Prostate gland (tissue), 2 donors: ENCODE results near the gene C1S. TPM values are rescaled to one million over a fixed set of nuclear protein-coding genes. Genes with fewer than 3 reads are reported as not detected.

Source experiments
- DNase-seq: peaks from one replicate; pipeline ENCODE4 v3.0.0-alpha.2; 2019; ENCODE audit warnings: low spot score
- H3K27ac ChIP-seq, 2 donors: fragments of 200-600 bp; sonication (generic); 2 replicates each; pipeline ENCODE4 v1.5.1; 2017 to 2019
- H3K27me3 ChIP-seq: fragments of 200-600 bp; sonication (generic); replicated peaks from 2 replicates; pipeline ENCODE4 v1.5.1; 2019; ENCODE audit not compliant: insufficient read depth
- H3K36me3 ChIP-seq, 2 donors: fragments of 200-600 bp; sonication (generic); 1 replicate in 1 of 2; 2 replicates in 1 of 2; pipeline versions ENCODE4 v1.5.1 to v1.8.1; 2017 to 2019
- H3K4me1 ChIP-seq: fragments of 200-600 bp; sonication (generic); replicated peaks from 2 replicates; pipeline ENCODE4 v1.5.1; 2019
- H3K4me3 ChIP-seq, 2 donors: fragments of 200-600 bp; sonication (generic); 2 replicates each; pipeline ENCODE4 v1.5.1; 2017 to 2019
- H3K9me3 ChIP-seq: fragments of 200-600 bp; sonication (generic); 2 replicates; pipeline ENCODE4 v1.5.1; 2017
- CTCF ChIP-seq, 4 experiments: fragments of 200-600 bp in 2 of 4; fragments of 450-650 bp in 2 of 4; sonication (generic) in 2 of 4; IDR thresholded peaks; 1 replicate in 3 of 4; 2 replicates in 1 of 4; pipeline ENCODE4 v1.5.1; 2016 to 2019; ENCODE audit warnings: antibody characterized with exemption in 4 of 4, mild to moderate bottlenecking in 2 of 4, moderate library complexity in 2 of 4
- POLR2A ChIP-seq: fragments of 450-650 bp; IDR thresholded peaks from one replicate; pipeline ENCODE4 v1.6.1; 2016; ENCODE audit warnings: antibody characterized with exemption, mild to moderate bottlenecking
- POLR2AphosphoS5 ChIP-seq: sonication (generic); formaldehyde crosslinking; IDR thresholded peaks from one replicate; pipeline ENCODE4 v1.6.1; 2017; ENCODE audit warnings: antibody characterized with exemption
- WGBS: methylation state at CpG from one replicate; pipeline ENCODE4 v1.1.5; 2018; 5-methylcytosine and 5-hydroxymethylcytosine counted together
- intact Hi-C: fragments of 100-400 bp; cut with DNase I; formaldehyde crosslinking; loops from one replicate; pipeline ENCODE4 v1.14.2; 2022
- total RNA-seq, 2 donors: library from RNA; depleted of rRNA; stranded (reverse); fragments of >200 nt; gene quantifications; one replicate each; pipeline ENCODE4 v1.1.0, GENCODE V29; 2016

C1S gene
- total RNA-seq, 2 donors from 2014 or later = 52.7 to 176 TPM

GRCh38 chr12:7107636-7108002 is 47.1 kb downstream of the C1S start:
- Histone ChIP-seq H3K36me3 (no peaks in the 10 kb centered on the region), H3K27ac (peak overlapping the region; percentile 77 to 89), H3K9me3 (no peaks in the 10 kb centered on the region), H3K4me1 (no peaks in the 10 kb centered on the region), H3K4me3 (peak overlapping the region; percentile 45 to 54), H3K27me3 (no peaks in the 10 kb centered on the region)
- intact Hi-C loops = loop anchor here (2.0 kb wide), 1 partner anchor 47 kb away; the partner anchor contains the start of gene C1S
- no peak for DNase-seq
- WGBS = 32% methylated on average over 3 of the region's 3 CpGs
- TF ChIP-seq POLR2AphosphoS5 = no peak
- TF ChIP-seq CTCF (IDR thresholded peaks at IDR 0.05) = no peak
- TF ChIP-seq POLR2A = no peak

DNA sequence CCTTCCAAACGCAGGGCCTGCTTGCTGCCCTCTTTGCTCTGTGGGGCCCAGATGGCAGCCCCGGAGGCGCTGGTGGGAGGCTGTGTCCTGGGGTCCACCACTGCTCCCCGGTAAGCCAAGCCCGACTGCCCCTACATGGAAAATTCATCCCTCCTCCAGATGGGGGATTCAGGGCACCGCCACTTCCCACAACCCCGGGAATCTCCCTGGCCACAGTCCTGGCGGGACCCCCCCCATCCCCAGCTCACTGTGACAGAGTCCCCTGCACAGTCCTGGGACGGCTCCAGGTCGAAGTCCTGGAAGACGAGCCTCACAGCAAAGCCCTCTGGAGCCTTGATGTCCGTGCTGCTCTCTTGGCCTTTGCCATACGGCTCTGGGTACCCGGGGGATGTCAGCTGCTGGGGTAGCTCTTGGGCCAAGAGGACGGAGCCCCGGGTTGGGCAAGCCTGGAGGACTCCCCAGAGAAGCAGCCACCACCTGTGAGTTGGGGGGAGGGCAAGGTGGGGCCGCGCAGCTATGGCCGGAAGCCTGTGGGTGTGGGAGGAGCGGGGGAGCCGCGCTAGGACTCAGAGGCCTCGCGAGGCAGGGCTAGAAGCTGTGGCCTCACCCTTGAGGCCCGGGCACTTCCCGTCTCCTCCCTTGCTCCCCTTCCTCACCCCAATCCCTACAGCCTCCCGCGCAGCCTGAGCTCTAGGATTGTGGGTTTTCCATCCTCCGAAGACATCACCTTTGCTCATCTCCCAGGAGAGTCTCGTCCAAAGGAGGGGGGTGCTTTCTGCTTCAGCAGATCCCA is 47.7 kb downstream of the C1S start:
- peak; percentile 52 for DNase-seq
- no peaks in the 10 kb centered on the region for H3K36me3 ChIP-seq
- no peaks in the 10 kb centered on the region for H3K4me1 ChIP-seq
- no peaks in the 10 kb centered on the region for H3K9me3 ChIP-seq
- WGBS = 2% methylated on average over 20 of the region's 30 CpGs
- intact Hi-C loops = loop anchor here (2.0 kb wide), 1 partner anchor 47 kb away; the partner anchor contains the start of gene C1S
- peak overlapping the region; percentile 45 to 54 for H3K4me3 ChIP-seq
- peak overlapping the region; percentile 77 to 89 for H3K27ac ChIP-seq
- no peaks in the 10 kb centered on the region for H3K27me3 ChIP-seq
- no peak for TF ChIP-seq POLR2AphosphoS5
- peak; percentile 79 for TF ChIP-seq POLR2A
- peak in 1 of 4 experiments; percentile 1 for TF ChIP-seq CTCF (IDR thresholded peaks at IDR 0.05)

DNA sequence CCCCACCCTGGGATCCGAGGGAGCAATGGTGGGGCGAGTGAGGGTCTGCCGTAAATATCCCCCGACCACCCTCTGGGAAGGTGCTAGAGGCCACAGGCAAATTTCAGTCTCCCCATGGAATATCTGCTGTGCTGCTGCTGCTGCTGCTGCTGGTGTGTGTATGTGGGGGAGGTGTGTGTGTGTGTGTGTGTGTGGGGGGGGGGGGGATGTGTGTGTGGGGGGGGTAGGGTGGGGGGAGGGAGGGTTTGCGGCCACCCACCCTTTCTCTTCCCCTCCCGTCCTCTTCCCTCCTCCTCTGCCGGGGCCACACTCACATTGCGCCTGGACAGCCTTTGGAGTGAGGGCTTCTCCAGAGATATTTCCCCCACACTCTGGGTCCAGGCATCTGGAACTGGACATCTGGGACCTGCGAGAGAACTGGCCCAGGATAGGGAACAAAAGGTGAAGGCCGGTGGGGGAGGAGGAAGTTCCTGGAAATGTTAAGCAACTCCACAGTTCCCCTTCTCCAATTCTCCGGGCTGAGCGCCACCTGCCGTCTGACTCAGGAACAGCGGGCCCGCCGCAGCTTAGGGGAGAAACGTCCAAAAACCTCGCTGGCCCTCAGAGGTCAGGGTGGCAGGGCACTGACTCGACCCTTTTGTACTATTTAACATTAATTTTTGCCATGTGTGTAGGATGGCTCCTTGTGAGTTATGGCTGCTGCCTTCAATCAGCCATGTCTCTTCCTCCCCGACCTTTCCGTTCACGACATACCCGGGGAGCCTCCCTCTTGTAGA is 48.5 kb downstream of the C1S start, which contains the start of gene C1RL:
TSS of gene C1RL (minus strand) at position 419 of the 776 bp plus-strand sequence. CDS start at position 385, 34 bp downstream.
- 14% methylated on average over 23 of the region's 23 CpGs for WGBS
- peak; percentile 82 for DNase-seq
- H3K9me3 ChIP-seq = no peaks in the 10 kb centered on the region
- H3K27me3 ChIP-seq = no peaks in the 10 kb centered on the region
- H3K4me3 ChIP-seq = peak within 1 kb of the TSS; percentile 45 to 54
- TF ChIP-seq CTCF (IDR thresholded peaks at IDR 0.05) (peak; percentile 96 to 98 (median 97)), POLR2A (peak; percentile 29), POLR2AphosphoS5 (peak; percentile 87)
- no peaks in the 10 kb centered on the region for H3K36me3 ChIP-seq
- no peaks in the 10 kb centered on the region for H3K4me1 ChIP-seq
- H3K27ac ChIP-seq = peak within 1 kb of the TSS; percentile 77 to 89
- intact Hi-C loops = loop anchor here (2.0 kb wide), 1 partner anchor 48 kb away; the partner anchor contains the start of gene C1S

DNA sequence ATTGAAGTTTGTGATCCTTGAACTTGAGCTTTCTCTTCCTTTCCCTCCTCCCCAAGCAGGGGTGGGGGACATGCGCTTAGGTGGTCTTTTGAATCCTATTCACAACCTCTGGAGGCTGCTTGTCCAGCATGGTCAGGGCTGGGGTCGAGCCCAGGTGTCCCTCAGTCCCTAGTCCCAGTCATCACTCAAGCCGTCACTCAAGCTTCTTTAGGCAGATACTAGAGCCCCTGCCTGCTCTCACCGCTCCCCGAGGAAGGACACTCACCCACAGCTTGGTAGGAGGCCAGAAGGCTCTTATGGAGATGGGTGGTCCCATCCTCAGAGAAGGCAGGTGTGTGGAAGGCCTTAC is 49.0 kb downstream of the C1S start:
- no peaks in the 10 kb centered on the region for H3K4me1 ChIP-seq

More for the DNA sequence above, 49.0 kb downstream of the C1S start:
- Histone ChIP-seq H3K27me3 (no peaks in the 10 kb centered on the region), H3K9me3 (no peaks in the 10 kb centered on the region), H3K4me3 (no peak overlapping the region), H3K27ac (peak overlapping the region; percentile 77 to 89), H3K36me3 (no peaks in the 10 kb centered on the region)
- DNase-seq = no peak
- TF ChIP-seq POLR2AphosphoS5 = no peak
- no peak for TF ChIP-seq CTCF (IDR thresholded peaks at IDR 0.05)
- TF ChIP-seq POLR2A = no peak
- intact Hi-C loops = loop anchor here (2.0 kb wide), 1 partner anchor 49 kb away; the partner anchor contains the start of gene C1S
- WGBS = 81% methylated on average over 5 of the region's 5 CpGs
